PC-9 (cell line): ENCODE results near the gene LCLAT1. TPM values are rescaled to one million over a fixed set of nuclear protein-coding genes. Genes with fewer than 3 reads are reported as not detected.

Experiments used
- BruUV-seq: library from RNA; stranded (reverse); fragments of 400-500 nt; replicated peaks from 2 replicates; lab custom pipeline; 2021; lab: Mats Ljungman, UMichigan
- CTCF ChIA-PET: fragments of 300-600 bp; sonication (Branson Sonifier 250); formaldehyde crosslinking; loops from one replicate; lab custom pipeline; 2022; ENCODE audit warnings: antibody characterized with exemption; lab: Charles Lee
- POLR2A ChIA-PET: fragments of 300-600 bp; sonication (Branson Sonifier 250); formaldehyde crosslinking; loops from one replicate; lab custom pipeline; 2022; ENCODE audit warnings: antibody characterized with exemption; ENCODE audit not compliant: unreplicated experiment; lab: Charles Lee
- DNase-seq, 2 experiments: peaks; one replicate each; pipeline versions ENCODE4 v3.0.0 to v3.0.0-alpha.2; 2015 to 2022; ENCODE audit warnings: mixed read lengths in 1 of 2
- H2AFZ ChIP-seq: fragments of 200-600 bp; sonication (generic); 2 replicates; pipeline ENCODE4 v1.8.1; 2017; ENCODE audit warnings: antibody characterized with exemption
- H3F3A ChIP-seq: fragments of 200-600 bp; sonication (generic); 2 replicates; pipeline ENCODE4 v1.8.1; 2017; ENCODE audit warnings: antibody characterized with exemption, mild to moderate bottlenecking, low read depth; ENCODE audit not compliant: insufficient read depth
- H3K27ac ChIP-seq: fragments of 200-600 bp; sonication (generic); 2 replicates; pipeline ENCODE4 v1.6.1; 2016; ENCODE audit warnings: mixed run types
- H3K27me3 ChIP-seq: fragments of 200-600 bp; sonication (generic); 2 replicates; pipeline ENCODE4 v1.6.1; 2016; ENCODE audit warnings: low read depth, mixed run types; ENCODE audit not compliant: insufficient read depth
- H3K36me3 ChIP-seq: fragments of 200-600 bp; sonication (generic); 2 replicates; pipeline ENCODE4 v1.6.1; 2016; ENCODE audit warnings: low read depth, mixed run types
- H3K4me1 ChIP-seq: fragments of 200-600 bp; sonication (generic); replicated peaks from 2 replicates; pipeline ENCODE4 v1.6.1; 2016; ENCODE audit warnings: mixed run types; ENCODE audit not compliant: insufficient read depth
- H3K4me2 ChIP-seq: fragments of 200-600 bp; sonication (generic); 2 replicates; pipeline ENCODE4 v1.6.1; 2017; ENCODE audit warnings: mixed run types
- H3K4me3 ChIP-seq: fragments of 200-600 bp; sonication (generic); 2 replicates; pipeline ENCODE4 v1.6.1; 2016; ENCODE audit warnings: mixed run types
- H3K79me2 ChIP-seq: fragments of 200-600 bp; sonication (generic); 2 replicates; pipeline ENCODE4 v1.6.1; 2017; ENCODE audit warnings: low read depth, mixed run types
- H3K9me2 ChIP-seq: fragments of 200-600 bp; sonication (generic); 2 replicates; pipeline ENCODE4 v1.8.1; 2017; ENCODE audit warnings: mild to moderate bottlenecking; ENCODE audit not compliant: insufficient read depth
- H3K9me3 ChIP-seq: fragments of 200-600 bp; sonication (generic); 2 replicates; pipeline ENCODE4 v1.8.1; 2016; ENCODE audit warnings: low read depth; ENCODE audit not compliant: insufficient read depth
- H4K20me1 ChIP-seq: fragments of 200-600 bp; sonication (generic); 2 replicates; pipeline ENCODE4 v1.8.1; 2017; ENCODE audit not compliant: insufficient read depth
- CTCF ChIP-seq: fragments of 200-600 bp; sonication (generic); conservative IDR thresholded peaks from 2 replicates; pipeline ENCODE4 v1.6.1; 2017; ENCODE audit warnings: mixed run types, antibody characterized with exemption, mild to moderate bottlenecking, moderate library complexity
- EZH2 ChIP-seq: fragments of 200-600 bp; sonication (generic); IDR thresholded peaks from 2 replicates; pipeline ENCODE4 v1.8.0; 2017; ENCODE audit warnings: antibody characterized with exemption, low read depth
- intact Hi-C: fragments of 100-400 bp; cut with micrococcal nuclease; formaldehyde crosslinking; loops from one replicate; pipeline ENCODE4 v1.10.0; 2022; ENCODE audit not compliant: unreplicated experiment
- total RNA-seq: library from RNA; stranded (reverse); gene quantifications from 2 replicates; pipeline ENCODE4 v1.2.3, GENCODE V29; 2021

Gene LCLAT1
- total RNA-seq, 1 experiment from 2014 or later = 35.7 TPM

GRCh38 chr2:30686669-30687068, 239.6 kb downstream of the LCLAT1 start:
- Histone ChIP-seq H3K4me3 (no peak overlapping the region), H2AFZ (no peak overlapping the region), H3K36me3 (no peaks in the 10 kb centered on the region), H4K20me1 (no peaks in the 10 kb centered on the region), H3K9me2 (no peaks in the 10 kb centered on the region), H3K27me3 (no peaks in the 10 kb centered on the region), H3K4me2 (no peak overlapping the region), H3F3A (no peaks in the 10 kb centered on the region), H3K4me1 (no peaks in the 10 kb centered on the region), H3K27ac (no peak overlapping the region), H3K9me3 (no peaks in the 10 kb centered on the region), H3K79me2 (no peaks in the 10 kb centered on the region)
- no TSS peak for BruUV-seq
- DNase-seq = peak in 1 of 2 experiments; percentile 21
- TF ChIP-seq EZH2 (no peak), CTCF (no peak)
- ChIA-PET CTCF (no interaction called here), POLR2A (no interaction called here)
- intact Hi-C loops = no loop called here

- intact Hi-C loops = no loop called here
- no peak overlapping the region for H2AFZ ChIP-seq
Measured at GRCh38 chr2:30688956-30689401, 241.9 kb downstream of the LCLAT1 start.

GRCh38 chr2:30689496-30690125, 242.6 kb downstream of the LCLAT1 start:
- Histone ChIP-seq H3K9me3 (no peaks in the 10 kb centered on the region), H4K20me1 (no peaks in the 10 kb centered on the region), H3K4me3 (no peak overlapping the region), H3K4me2 (no peak overlapping the region), H2AFZ (no peak overlapping the region), H3K4me1 (no peaks in the 10 kb centered on the region), H3K27me3 (peaks cover 4% of the 10 kb centered on the region; the same call in 1 of the 2 replicates), H3F3A (no peaks in the 10 kb centered on the region), H3K79me2 (no peaks in the 10 kb centered on the region), H3K36me3 (no peaks in the 10 kb centered on the region), H3K9me2 (no peaks in the 10 kb centered on the region), H3K27ac (no peak overlapping the region)
- DNase-seq = peak in 1 of 2 experiments; percentile 24
- CTCF ChIA-PET = no interaction called here
- intact Hi-C loops = no loop called here
- POLR2A ChIA-PET = no interaction called here
- TF ChIP-seq EZH2 (no peak), CTCF (no peak)
- BruUV-seq = no TSS peak

More at GRCh38 chr2:30688956-30689401, 241.9 kb downstream of the LCLAT1 start:
- BruUV-seq = no TSS peak
- H3K9me3 ChIP-seq = no peaks in the 10 kb centered on the region
- no peak overlapping the region for H3K27ac ChIP-seq
- no peaks in the 10 kb centered on the region for H3K79me2 ChIP-seq
- ChIA-PET CTCF (interaction anchor here (1.3 kb wide), 1 partner anchor 524 kb away, joined by 5 read pairs; no protein-coding TSS in a partner anchor), POLR2A (no interaction called here)
- H3K9me2 ChIP-seq = no peaks in the 10 kb centered on the region
- H3K36me3 ChIP-seq = no peaks in the 10 kb centered on the region
- H3F3A ChIP-seq = no peaks in the 10 kb centered on the region
- no peaks in the 10 kb centered on the region for H3K4me1 ChIP-seq
- no peaks in the 10 kb centered on the region; the same call in 1 of the 2 replicates for H3K27me3 ChIP-seq
- no peak overlapping the region for H3K4me2 ChIP-seq
- H3K4me3 ChIP-seq = no peak overlapping the region
- H4K20me1 ChIP-seq = no peaks in the 10 kb centered on the region
- peak in 1 of 2 experiments; percentile 5 for DNase-seq
- TF ChIP-seq CTCF = no peak
- TF ChIP-seq EZH2 = no peak
